ENCODE results near the gene LCNL1.

LCNL1 gene

DNA sequence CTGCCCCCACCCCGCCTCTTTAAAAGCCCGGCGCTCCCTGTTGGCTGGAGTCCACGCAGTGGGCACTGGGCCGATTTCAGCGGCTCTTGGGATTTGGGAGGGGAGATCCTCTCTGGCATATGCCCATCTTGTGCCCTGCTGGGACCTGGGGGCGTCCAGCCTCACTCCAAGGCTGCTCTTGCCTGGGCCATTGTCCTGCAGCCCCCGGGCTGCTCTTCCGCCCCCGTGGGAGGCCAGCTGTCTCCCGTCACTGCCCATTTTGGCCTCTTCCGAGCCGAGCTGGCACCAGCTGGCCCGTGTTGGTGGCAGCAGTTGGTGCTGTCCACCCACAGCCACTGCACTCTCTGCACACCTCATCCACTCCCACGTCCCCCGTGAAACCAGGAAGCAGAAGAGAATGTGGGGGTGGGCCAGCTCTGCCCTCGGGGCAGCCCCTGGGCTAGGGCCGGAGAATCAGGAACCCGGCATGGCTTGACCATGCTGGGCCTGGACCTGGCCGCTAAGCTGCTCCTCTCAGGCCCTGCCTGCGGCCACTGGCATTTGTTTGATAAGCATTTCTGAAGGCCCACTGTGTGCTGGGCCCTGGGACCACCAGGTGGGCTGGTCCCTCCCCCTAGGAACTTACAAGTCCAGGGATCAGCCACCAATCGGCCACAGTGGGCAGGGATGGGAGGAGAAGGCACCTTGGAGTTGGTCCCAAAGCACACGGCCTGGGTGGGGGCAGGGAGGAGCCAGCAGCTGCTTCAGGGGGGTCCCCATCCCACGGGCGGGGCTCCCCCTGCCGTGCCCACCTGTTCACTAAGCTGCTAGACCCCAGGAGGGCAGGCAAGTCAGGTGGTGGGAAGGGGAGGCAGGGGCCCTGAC lies 35.5 kb upstream of the LCNL1 start:
- no peak for FAIRE-seq

DNA sequence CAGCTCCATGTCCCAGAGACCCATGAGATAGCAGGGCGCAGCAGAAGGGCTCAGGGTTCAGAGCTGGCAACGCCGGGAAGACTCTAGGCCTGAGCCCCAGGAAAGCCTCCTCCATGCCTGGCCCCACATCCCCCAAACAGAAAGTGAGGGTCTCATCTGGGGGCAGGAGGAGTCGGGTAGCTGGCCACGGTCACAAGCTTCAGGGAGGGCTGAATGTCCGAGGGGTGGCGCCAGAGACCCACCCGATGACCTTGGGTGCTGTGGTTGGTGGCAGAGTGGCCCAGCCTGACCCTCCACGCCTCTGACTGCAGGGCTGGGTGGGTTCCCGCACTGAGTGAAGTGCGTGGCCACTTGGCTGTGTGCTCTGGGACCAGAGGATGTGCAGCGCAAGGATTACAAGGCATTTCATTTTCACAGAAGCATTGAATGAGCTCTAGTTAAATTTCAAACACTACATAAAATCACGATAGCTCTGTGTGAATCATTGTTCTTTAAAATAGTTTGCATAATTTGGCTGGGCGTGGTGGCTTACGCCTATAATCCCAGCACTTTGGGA lies 34.8 kb upstream of the LCNL1 start:
- FAIRE-seq = no peak

DNA sequence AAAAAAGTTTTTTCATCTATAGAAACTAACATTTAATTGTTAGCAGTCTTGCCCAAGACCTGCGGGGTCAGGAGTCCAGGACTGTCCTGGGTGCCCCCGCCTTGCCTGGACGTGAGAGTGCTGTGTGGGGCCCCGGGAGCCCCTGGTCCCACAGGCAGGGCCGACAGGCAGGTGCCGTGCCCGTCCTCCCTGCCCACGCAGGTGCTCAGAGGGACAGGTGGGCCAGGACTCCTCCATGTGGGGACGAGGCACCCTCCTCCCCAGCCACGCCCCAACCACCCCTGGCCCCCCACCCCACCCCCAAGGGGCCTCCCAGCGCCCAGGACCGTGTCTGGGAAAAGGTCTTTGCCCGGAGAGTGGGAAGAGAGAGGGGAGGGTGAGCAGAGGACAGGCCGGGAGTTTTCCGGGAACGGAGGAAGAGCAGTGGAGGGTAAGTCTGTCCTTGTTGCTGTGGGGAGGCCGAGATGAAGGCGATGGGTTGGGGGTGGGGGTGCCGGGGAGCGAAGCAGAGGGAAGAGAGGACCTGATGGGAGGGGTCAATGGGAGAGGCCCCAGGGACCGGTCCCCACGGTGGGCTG lies 33.5 kb upstream of the LCNL1 start:
- no peak for FAIRE-seq

DNA sequence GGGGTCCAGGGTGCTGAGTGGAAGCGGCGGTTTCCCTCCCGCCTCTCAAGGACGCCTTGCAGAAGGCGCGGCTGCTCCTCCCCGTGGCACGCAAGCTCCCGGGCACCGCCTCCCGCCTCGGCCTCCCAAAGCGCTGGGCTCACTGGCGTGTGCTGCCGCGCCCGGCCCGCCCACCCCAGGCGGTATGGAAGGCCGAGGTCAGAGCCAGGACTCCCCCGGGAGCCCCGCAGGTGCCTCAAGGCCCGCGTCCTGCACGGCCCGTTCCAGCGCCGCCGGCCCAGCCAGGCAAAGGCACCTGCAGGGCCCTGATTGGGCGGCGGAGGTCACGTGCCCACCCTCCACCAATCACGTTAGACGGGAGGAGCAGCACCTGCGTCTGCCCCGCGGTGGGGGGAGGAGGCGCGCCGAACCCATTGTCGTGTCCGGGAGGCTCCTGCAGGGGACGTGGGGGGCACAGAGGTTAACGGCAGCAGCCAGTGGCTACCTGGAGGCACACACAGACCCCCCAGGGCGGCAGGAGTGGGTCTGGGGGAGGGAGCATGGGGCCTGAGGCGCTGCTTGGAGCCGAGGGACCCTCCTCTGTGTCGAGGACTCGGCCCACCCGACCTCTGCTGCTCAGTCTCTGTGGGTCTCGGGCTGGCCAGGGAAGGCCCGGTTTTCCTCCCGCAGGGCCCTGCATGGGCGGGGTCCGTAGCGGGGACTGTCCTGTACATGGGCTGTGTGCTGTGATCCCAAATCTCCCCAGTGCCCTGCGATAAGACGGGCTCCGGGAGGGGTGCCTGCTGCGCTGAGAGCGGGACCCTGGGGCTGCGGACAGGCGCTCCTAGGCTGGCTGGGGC lies 32.8 kb upstream of the LCNL1 start:
- no peak for FAIRE-seq

DNA sequence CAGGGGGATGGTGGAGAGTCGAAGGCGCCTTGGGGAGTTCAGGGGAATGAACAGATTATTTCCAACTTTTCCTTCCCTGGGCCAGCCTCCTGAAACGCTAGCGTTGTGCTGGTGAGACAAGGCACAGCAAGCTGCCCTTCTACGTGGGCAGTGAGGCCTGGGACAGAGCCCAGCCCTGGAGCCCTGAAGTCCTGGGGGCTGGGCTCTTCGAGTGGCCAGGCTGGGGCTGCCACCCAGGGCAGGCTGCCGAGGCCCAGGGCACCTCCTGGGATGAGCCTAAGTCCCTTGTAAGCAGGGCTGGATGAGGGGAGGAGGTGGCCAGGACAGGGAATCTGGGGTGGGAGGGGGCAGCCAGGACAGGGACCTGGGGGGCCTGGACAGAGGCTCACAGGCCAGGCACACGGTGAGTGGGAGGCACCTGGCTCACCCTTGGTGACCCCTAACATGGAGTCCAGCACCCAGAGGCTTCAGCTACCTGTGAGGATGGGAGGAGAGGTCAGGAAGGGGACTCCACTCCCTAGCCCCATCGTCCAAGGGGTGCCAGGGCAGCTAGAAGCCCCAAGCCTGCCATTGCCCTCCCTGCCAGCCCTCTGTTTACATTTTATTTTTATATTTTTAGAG lies 32.0 kb upstream of the LCNL1 start:
- FAIRE-seq = no peak

DNA sequence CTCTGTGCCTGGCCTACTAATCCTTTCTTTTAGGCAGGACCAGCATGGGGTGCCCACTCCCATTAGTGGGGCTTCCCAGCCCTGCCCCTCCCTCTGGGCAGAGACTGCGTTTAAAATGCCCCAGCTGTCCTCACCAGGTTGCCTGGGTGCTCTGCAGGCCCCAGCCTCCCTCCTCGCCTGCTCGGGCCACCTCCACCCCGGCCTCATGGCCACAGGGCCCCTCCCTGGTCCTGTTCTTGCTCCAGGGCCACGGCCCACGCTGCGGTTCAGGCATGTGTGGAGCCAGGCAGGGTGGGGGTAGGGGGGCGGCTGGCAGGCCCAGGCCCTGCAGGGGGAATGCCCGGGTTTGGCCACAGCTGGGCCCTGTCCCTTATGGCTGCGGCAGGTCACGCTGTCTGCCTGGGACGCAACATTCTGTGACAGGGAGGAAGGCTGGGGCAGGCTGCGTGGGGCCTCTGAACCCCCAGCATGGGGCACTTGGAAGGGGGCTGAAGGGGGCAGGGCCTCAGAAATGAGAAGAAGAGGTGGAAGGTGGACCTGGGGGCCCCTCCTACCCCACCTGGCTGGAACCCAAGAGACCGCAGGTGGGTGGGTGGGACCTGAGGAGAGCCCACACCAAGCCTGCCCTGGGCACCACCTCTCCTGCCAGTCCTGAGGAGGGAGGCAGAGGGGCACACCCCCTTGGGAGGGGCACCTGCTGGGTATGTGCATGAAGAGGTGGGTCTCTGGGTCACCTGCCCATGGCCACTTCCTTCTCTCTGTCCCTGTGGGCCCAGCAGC lies 31.1 kb upstream of the LCNL1 start, which contains the start of gene LCN12:
Gene LCN12, plus strand, starts transcription at position 733 of the 780 bp plus-strand sequence. CDS start 55 bp downstream, outside the sequence.
- FAIRE-seq = no peak

DNA sequence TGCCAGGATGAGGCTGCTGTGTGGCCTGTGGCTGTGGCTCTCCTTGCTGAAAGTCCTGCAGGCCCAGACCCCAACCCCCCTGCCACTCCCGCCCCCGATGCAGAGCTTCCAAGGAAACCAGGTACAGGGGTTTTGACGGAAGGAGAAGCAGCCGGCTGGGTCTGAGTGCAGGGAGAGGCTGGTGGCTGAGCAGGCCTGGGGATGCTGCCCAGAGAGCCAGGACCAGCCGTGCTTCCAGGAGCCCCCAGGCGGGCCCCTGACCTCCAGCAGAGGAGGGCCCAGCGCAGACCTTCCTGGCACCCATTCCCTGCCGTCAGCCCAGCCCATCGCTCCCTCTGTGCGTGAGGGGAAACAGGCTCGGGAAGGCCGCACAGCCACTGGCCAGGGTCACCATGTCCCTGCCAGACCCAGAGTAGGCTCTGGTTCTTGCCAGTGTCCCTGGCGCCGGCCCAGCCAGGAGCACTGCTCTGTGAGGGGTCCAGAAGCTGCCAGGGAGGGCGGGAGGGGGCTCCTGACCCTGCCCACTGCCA lies 30.4 kb upstream of the LCNL1 start:
- no peak for FAIRE-seq

DNA sequence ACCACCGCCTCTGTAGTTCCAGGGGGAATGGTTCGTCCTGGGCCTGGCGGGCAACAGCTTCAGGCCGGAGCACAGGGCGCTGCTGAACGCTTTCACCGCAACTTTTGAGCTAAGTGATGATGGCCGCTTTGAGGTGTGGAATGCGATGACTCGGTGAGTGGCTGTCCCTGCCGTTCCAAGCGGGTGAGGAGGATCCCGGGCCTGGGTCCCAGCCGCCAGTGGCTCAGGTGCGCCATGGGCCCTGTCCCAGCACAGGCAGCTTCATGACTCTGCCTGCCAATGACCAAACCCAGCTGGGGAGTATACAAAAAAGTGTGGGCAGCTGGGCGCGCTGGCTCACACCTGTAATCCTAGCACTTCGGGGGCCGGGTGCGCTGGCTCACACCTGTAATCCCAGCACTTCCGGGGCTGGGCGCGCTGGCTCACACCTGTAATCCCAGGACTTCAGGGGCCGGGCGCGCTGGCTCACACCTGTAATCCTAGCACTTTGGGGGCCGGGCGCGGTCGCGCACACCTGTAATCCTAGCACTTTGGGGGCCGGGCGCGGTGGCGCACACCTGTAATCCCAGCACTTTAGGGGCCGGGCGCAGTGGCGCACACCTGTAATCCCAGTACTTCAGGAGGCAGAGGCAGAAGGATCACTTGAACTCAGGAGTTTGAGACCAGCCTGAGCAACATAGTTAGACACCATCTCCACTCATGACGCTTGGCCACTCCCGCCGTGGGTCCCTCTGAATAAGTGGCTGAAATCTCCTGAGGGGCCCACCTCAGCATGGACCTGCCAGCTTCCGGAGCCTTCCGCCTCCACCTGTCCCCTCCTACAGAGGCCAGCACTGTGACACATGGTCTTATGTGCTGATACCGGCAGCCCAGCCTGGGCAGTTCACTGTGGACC lies 29.7 kb upstream of the LCNL1 start:
- FAIRE-seq = no peak

DNA sequence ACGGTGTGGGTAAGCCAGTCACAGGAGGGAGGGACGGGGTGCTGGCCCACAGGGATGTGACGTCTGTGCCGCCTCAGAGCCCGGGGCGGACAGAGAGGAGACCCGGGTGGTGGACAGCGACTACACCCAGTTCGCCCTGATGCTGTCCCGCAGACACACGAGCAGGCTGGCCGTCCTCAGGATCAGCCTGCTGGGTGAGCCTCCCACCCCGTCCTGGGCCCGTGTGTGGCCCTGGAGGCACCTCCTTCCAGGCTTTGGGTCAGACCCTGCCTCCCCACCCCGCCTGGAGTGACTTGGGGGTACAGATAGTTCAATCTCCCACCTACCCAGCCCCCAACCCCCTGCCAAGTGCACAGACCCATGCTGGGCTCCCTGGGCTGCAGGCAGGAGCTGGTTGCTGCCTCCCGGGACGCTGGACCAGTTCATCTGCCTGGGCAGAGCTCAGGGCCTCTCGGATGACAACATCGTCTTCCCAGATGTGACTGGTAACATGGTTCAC lies 29.0 kb upstream of the LCNL1 start:
- no peak for FAIRE-seq

DNA sequence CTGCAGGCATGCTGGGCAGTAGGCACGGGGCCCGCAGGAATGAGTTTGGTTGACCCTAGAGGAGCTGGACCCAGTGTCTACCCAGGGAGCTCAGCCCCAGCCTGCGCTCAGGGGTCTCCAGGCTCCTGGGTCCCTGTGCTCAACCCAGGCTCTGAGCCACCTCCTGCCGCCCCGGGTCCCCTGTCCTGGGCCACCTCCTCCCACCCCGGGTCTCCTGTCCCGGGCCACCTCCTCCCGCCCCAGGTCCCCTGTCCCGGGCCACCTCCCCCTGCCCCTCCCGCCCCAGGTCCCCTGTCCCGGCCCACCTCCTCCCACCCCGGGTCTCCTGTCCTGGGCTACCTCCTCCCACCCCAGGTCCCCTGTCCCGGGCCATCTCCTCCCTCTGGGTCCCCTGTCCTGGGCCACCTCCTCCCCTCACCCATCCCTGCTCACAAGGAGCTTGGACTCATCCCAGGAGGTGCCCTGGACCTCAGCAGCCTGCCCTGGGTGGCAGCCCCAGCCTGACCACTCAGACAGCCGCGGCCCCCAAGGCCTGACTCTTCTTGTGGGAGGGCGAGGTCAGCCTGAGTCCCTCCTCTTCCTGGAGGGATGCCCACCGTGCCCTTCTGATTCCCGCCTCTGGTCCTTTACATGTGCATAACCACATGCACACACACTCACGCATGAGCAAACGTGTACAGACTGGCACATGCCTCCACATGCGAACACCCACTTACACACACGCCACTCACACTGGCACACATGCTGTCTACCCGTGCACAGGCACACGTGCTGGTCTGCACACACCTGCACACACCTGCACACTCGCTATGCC lies 28.3 kb upstream of the LCNL1 start:
- no peak for FAIRE-seq

DNA sequence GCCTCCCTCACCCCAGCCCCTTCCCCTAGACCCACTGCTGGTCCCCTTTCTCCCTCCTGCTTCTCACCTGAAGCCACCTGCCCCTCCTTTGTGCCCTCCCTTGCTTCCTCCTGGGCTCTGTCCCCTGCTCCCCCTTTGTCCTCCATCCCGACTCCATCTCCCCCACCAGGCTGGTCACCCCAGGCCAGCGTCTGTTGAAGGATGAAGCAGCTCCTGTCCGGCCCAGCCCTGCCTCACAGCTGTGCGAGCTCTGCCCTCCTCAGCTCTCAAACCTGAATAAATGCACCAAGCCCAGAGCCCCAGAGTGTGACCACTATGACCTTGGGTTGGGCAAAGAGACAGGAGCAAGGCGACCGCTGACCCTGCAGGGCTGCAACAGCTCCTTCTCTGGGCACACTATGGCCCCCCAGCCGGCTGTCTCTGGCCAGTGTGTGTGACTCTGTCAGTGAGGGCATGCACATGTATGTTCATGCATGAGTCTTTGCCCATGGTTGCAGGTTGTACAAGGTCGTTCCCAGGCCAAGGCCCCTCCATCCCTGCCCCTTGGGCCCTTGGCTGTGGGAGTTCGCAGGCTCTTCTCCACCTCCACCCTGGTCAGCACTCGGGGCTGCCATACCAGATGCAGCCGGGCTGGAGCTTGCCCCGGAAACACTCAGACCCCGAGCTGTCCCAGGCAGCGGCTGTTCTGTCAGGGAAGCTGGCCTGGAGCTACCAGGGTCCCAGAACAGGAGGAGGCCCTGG lies 27.4 kb upstream of the LCNL1 start:
- FAIRE-seq = no peak

DNA sequence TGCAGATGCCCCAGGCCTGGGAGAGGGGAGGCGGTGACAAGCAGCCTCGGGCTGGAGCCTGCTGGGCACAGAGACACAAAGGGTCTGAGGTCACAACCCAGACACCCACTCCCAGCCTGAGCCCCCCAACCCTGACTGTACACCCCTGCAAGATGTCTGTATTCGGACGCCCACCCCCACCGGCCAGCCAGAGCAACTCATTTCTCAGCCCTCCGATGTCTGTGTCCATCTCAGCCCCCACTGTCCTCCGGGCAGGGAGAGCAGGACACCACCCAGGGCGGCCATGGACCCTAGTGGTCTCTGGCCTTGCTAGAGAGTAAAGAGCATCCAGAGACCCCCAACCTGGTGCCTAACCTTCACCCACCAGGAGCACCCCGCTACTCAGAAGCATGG lies 26.9 kb upstream of the LCNL1 start:
- no peak for FAIRE-seq

DNA sequence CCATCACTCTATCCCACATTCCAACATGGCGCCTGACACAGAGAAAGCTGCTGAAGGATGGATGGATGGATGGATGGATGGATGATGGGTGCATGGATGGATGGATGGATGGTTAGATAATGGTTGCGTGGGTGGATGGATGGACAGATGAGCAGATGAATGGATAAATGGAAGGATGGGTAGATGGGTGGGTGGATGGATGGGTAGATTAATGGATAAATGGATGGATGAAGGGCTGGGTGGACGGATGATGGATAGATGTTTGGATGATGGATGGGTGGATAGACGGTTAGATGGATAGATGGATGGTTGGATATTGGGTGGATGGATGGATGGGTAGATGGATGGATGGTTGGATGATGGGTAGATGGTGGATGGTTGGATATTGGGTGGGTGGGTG lies 26.2 kb upstream of the LCNL1 start:
- FAIRE-seq = no peak

DNA sequence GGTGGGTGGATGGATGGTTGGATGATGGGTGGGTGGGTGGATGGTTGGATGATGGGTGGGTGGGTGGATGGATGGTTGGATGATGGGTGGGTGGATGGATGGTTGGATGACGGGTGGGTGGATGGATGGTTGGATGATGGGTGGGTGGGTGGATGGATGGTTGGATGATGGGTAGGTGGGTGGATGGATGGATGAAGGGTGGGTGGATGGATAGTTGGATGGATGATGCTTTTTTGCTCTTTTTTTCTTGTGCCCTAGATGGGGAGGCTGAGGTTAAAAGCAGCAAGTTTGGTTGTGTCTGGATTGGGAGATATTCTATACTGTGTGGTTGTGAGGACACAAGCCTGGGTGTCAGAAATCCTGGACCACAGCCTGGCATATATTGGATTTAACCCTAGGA lies 25.3 kb upstream of the LCNL1 start:
- no peak for FAIRE-seq

DNA sequence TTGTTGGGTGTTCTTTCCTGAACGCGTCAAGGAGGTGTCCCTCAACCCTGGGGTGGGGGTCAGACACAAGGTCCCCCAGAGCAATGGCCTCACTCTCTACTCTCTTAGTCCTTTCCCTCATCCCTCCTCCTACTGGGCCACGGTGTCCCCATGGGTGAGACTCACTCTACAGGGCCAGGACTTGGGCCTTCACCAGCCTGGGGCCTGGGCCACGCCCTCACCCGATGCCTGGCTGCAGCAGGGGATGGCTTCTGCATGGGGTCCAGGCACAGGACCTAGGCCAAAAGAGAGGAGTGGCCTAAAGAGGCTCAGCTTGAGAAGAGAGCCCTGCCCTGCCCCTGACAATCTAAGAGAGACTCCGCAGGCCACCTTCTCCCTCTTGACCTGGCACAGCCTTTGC lies 24.9 kb upstream of the LCNL1 start:
- FAIRE-seq = no peak

DNA sequence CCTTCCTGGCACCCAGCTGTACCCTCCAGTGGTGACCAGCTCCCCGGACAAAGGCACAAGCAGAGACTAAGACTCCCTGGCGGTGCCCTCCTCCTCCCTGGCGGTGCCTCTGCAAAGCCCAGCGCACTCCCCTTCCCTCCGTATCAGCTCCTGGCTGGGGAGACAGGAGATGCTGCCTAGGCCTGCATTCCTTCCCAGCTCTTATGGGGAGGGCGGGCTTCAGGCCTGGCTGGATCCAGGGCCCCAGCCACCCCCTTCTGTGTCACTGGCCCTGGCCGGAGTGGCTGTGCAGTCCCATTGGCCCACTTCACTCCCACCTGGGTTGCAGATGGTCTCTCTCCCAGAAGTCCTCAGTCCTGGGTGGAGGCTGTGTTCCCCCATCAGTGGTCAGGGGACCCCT lies 24.3 kb upstream of the LCNL1 start:
- FAIRE-seq = no peak

DNA sequence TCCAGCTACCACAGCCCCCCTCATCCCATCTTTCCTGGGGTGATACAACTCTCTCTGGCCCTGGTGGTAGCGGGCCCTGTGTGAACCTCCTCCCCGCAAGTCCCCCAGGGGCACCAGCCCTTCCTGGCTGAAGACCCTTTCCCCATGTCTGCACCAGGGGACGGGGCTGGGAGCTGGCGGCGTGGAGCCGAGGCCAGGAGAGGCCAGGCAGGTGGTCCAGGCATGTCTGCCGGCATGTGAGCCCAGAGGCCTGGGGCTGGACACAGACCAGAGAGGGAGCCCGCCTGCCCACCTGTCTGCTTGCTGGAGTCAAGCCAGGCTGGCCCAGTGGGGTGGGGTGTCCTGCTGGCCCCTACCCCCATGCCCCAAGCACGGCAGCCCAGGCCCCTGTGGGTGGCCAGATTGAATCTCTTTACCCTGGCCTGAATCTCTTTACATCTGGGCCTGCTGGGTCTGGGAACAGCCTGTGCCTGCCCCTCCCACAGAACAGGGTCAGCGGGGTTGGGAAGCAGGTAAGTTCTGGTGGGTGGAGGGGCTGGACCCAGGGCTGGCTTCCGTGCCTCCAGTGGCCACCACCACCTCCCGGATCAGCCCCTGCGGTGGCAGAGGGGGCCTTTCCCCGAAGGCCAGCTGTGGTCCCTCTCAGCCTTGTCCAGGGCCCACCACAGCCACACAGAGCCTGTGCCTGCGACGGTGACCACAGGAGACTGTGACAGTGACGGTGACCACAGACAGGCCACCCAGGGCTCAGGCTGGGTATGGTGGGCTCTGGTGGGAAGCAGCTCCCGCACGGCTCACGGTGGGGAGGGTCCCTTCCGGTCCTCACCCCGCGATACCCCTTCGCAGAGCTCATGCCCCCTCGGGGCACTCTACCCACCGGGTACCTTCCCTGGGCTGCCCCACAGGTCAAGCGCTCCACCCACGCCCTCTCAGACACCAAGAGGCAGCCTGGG lies 23.6 kb upstream of the LCNL1 start:
- FAIRE-seq = no peak
